ENCODE results near the gene KRCC1.

The KRCC1 gene

GRCh38 chr2:88090446-88091283, 35.1 kb upstream of the KRCC1 start:
- H3K27me3 ChIP-seq (ENCODE audit: control insufficient read depth in 1 of 2, insufficient read depth in 2 of 2, low read length in 2 of 2): no peaks in the 10 kb centered on the region
- no peak overlapping the region for H3K9ac ChIP-seq (ENCODE audit: low read length in 2 of 2)
- H3K4me3 ChIP-seq (ENCODE audit: low read length in 2 of 2): no peak overlapping the region
- H3K9me3 ChIP-seq (ENCODE audit: control insufficient read depth in 2 of 2, low read length in 2 of 2): no peaks in the 10 kb centered on the region
- no peaks in the 10 kb centered on the region for H3K4me1 ChIP-seq (ENCODE audit: control insufficient read depth, insufficient read depth, low read length)
- no peak overlapping the region for H3K27ac ChIP-seq (ENCODE audit: low read length)
- H3K36me3 ChIP-seq (ENCODE audit: control insufficient read depth in 2 of 2, insufficient read depth in 2 of 2, low read length in 2 of 2): peaks cover 29 to 44% of the 10 kb centered on the region in 2 donors

- Histone ChIP-seq H3K27ac (ENCODE audit: low read length) (no peak overlapping the region), H3K4me3 (ENCODE audit: low read length in 2 of 2) (no peak overlapping the region), H3K4me1 (ENCODE audit: control insufficient read depth, insufficient read depth, low read length) (no peaks in the 10 kb centered on the region), H3K9me3 (ENCODE audit: control insufficient read depth in 2 of 2, low read length in 2 of 2) (no peaks in the 10 kb centered on the region), H3K36me3 (ENCODE audit: control insufficient read depth in 2 of 2, insufficient read depth in 2 of 2, low read length in 2 of 2) (peaks cover 29 to 42% of the 10 kb centered on the region in 2 donors), H3K27me3 (ENCODE audit: control insufficient read depth in 1 of 2, insufficient read depth in 2 of 2, low read length in 2 of 2) (no peaks in the 10 kb centered on the region), H3K9ac (ENCODE audit: low read length in 2 of 2) (no peak overlapping the region)
These were observed 33.4 kb upstream of the KRCC1 start for GRCh38 chr2:88088999-88089398.

DNA sequence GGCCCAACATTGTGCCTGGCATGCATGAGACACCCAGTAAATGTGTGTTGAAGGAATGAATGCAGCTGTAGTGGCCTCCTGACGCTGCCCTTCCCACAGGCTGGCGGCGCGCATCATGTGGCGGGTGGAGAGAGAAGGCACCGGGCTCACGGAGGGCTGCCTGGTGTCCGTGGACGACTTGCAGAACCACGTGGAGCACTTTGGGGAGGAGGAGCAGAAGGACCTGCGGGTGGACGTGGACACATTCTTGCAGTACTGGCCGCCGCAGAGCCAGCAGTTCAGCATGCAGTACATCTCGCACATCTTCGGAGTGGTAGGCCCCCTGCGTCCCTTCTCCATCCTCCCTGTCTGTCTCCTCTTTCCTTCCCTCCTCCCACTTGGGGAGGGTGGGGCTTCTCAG, 32.2 kb upstream of the KRCC1 start:
- Histone ChIP-seq H3K4me3 (ENCODE audit: low read length in 2 of 2) (no peak overlapping the region), H3K27ac (ENCODE audit: low read length) (no peak overlapping the region), H3K9me3 (ENCODE audit: control insufficient read depth in 2 of 2, low read length in 2 of 2) (no peaks in the 10 kb centered on the region), H3K36me3 (ENCODE audit: control insufficient read depth in 2 of 2, insufficient read depth in 2 of 2, low read length in 2 of 2) (peaks cover 29 to 40% of the 10 kb centered on the region in 2 donors), H3K9ac (ENCODE audit: low read length in 2 of 2) (no peak overlapping the region), H3K4me1 (ENCODE audit: control insufficient read depth, insufficient read depth, low read length) (no peaks in the 10 kb centered on the region), H3K27me3 (ENCODE audit: control insufficient read depth in 1 of 2, insufficient read depth in 2 of 2, low read length in 2 of 2) (no peaks in the 10 kb centered on the region)

GRCh38 chr2:88087073-88087472, 31.5 kb upstream of the KRCC1 start:
- H3K9ac ChIP-seq (ENCODE audit: low read length in 2 of 2): no peak overlapping the region
- H3K4me1 ChIP-seq (ENCODE audit: control insufficient read depth, insufficient read depth, low read length): peaks cover 2% of the 10 kb centered on the region
- no peak overlapping the region for H3K4me3 ChIP-seq (ENCODE audit: low read length in 2 of 2)
- peaks cover 27 to 34% of the 10 kb centered on the region in 2 donors for H3K36me3 ChIP-seq (ENCODE audit: control insufficient read depth in 2 of 2, insufficient read depth in 2 of 2, low read length in 2 of 2)
- no peaks in the 10 kb centered on the region for H3K9me3 ChIP-seq (ENCODE audit: control insufficient read depth in 2 of 2, low read length in 2 of 2)
- H3K27me3 ChIP-seq (ENCODE audit: control insufficient read depth in 1 of 2, insufficient read depth in 2 of 2, low read length in 2 of 2): no peaks in the 10 kb centered on the region
- no peak overlapping the region for H3K27ac ChIP-seq (ENCODE audit: low read length)

DNA sequence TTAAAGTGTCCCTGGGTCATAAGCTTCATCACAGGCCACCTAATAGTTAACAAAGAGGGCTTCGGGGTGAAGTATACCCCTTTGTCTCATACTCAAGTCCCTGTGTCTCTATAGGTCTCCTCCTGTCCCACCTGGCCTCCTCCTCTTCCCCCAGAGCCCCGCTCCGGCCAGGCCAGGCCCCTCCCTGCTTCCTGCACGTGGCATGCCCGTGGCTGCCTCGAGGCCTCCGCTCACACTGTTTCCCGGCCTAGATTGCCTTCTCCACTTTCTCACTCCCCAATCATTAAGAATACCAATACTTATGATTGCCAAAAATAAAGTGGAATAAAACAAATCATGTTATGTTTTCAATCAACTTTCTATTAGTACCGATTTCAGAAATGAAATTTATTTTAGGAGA, 30.8 kb upstream of the KRCC1 start:
- Histone ChIP-seq H3K9me3 (ENCODE audit: control insufficient read depth in 2 of 2, low read length in 2 of 2) (no peaks in the 10 kb centered on the region), H3K27ac (ENCODE audit: low read length) (no peak overlapping the region), H3K4me1 (ENCODE audit: control insufficient read depth, insufficient read depth, low read length) (peaks cover 7% of the 10 kb centered on the region), H3K27me3 (ENCODE audit: control insufficient read depth in 1 of 2, insufficient read depth in 2 of 2, low read length in 2 of 2) (no peaks in the 10 kb centered on the region), H3K4me3 (ENCODE audit: low read length in 2 of 2) (no peak overlapping the region), H3K36me3 (ENCODE audit: control insufficient read depth in 2 of 2, insufficient read depth in 2 of 2, low read length in 2 of 2) (peaks cover 24 to 31% of the 10 kb centered on the region in 2 donors), H3K9ac (ENCODE audit: low read length in 2 of 2) (no peak overlapping the region)

DNA sequence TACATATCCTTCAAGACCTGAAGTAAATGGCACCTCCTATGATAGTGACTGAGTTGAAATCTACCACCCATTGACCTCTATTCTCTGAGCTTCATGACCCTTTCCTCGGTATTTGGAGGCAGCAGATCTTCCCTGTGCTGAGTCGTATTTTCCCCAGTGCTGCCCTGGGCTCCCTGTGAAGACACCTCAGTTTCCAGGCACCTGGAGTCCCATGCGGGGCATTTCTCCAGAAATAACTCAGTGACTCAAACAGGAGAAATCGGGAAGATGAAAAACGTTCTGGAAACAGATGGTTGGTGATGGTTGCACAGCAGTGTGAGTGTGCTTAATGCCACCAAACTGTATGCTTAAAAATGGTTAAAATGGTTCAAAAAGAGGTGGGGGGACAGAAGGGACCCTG, 30.0 kb upstream of the KRCC1 start:
- Histone ChIP-seq H3K36me3 (ENCODE audit: control insufficient read depth in 2 of 2, insufficient read depth in 2 of 2, low read length in 2 of 2) (peaks cover 24 to 25% of the 10 kb centered on the region in 2 donors), H3K9ac (ENCODE audit: low read length in 2 of 2) (no peak overlapping the region), H3K27me3 (ENCODE audit: control insufficient read depth in 1 of 2, insufficient read depth in 2 of 2, low read length in 2 of 2) (no peaks in the 10 kb centered on the region), H3K9me3 (ENCODE audit: control insufficient read depth in 2 of 2, low read length in 2 of 2) (no peaks in the 10 kb centered on the region), H3K4me1 (ENCODE audit: control insufficient read depth, insufficient read depth, low read length) (peaks cover 7% of the 10 kb centered on the region), H3K4me3 (ENCODE audit: low read length in 2 of 2) (no peak overlapping the region), H3K27ac (ENCODE audit: low read length) (no peak overlapping the region)

GRCh38 chr2:88085099-88085498, 29.5 kb upstream of the KRCC1 start:
- Histone ChIP-seq H3K27ac (ENCODE audit: low read length) (no peak overlapping the region), H3K27me3 (ENCODE audit: control insufficient read depth in 1 of 2, insufficient read depth in 2 of 2, low read length in 2 of 2) (no peaks in the 10 kb centered on the region), H3K36me3 (ENCODE audit: control insufficient read depth in 2 of 2, insufficient read depth in 2 of 2, low read length in 2 of 2) (peaks cover 22 to 24% of the 10 kb centered on the region in 2 donors)

DNA sequence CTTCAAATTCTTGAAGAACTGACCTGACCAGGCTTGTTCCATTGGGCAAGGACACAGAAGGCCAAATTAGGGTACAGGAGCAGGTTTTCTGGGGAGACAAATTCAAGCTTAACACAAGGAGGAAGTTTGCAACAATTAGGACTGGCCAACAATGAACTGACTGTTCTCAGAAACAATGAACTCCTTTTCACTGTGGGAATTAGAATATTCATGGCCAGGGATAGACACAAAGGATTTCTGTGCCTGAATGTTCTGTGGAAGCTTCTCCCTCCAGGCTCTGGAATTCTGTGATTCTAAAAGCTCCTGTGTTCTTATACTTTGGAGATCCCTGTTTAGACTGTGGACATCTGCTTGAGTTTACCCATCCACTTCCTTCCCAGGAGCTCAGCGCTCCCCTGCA, 27.2 kb upstream of the KRCC1 start:
- Histone ChIP-seq H3K4me1 (ENCODE audit: control insufficient read depth, insufficient read depth, low read length) (peaks cover 20% of the 10 kb centered on the region), H3K4me3 (ENCODE audit: low read length in 2 of 2) (no peak overlapping the region), H3K27me3 (ENCODE audit: control insufficient read depth in 1 of 2, insufficient read depth in 2 of 2, low read length in 2 of 2) (no peaks in the 10 kb centered on the region), H3K9ac (ENCODE audit: low read length in 2 of 2) (no peak overlapping the region), H3K27ac (ENCODE audit: low read length) (peak overlapping the region; percentile 24), H3K36me3 (ENCODE audit: control insufficient read depth in 2 of 2, insufficient read depth in 2 of 2, low read length in 2 of 2) (peaks cover 19 to 20% of the 10 kb centered on the region in 2 donors), H3K9me3 (ENCODE audit: control insufficient read depth in 2 of 2, low read length in 2 of 2) (no peaks in the 10 kb centered on the region)

More at GRCh38 chr2:88085099-88085498, 29.5 kb upstream of the KRCC1 start:
- Histone ChIP-seq H3K9ac (ENCODE audit: low read length in 2 of 2) (no peak overlapping the region), H3K4me3 (ENCODE audit: low read length in 2 of 2) (no peak overlapping the region), H3K4me1 (ENCODE audit: control insufficient read depth, insufficient read depth, low read length) (peaks cover 7% of the 10 kb centered on the region), H3K9me3 (ENCODE audit: control insufficient read depth in 2 of 2, low read length in 2 of 2) (no peaks in the 10 kb centered on the region)

GRCh38 chr2:88081924-88082608, 26.5 kb upstream of the KRCC1 start:
- Histone ChIP-seq H3K9me3 (ENCODE audit: control insufficient read depth in 2 of 2, low read length in 2 of 2) (no peaks in the 10 kb centered on the region), H3K27ac (ENCODE audit: low read length) (peak overlapping the region; percentile 24), H3K4me3 (ENCODE audit: low read length in 2 of 2) (no peak overlapping the region), H3K36me3 (ENCODE audit: control insufficient read depth in 2 of 2, insufficient read depth in 2 of 2, low read length in 2 of 2) (peaks cover 12 to 13% of the 10 kb centered on the region in 2 donors), H3K4me1 (ENCODE audit: control insufficient read depth, insufficient read depth, low read length) (peaks cover 25% of the 10 kb centered on the region), H3K9ac (ENCODE audit: low read length in 2 of 2) (no peak overlapping the region), H3K27me3 (ENCODE audit: control insufficient read depth in 1 of 2, insufficient read depth in 2 of 2, low read length in 2 of 2) (no peaks in the 10 kb centered on the region)

DNA sequence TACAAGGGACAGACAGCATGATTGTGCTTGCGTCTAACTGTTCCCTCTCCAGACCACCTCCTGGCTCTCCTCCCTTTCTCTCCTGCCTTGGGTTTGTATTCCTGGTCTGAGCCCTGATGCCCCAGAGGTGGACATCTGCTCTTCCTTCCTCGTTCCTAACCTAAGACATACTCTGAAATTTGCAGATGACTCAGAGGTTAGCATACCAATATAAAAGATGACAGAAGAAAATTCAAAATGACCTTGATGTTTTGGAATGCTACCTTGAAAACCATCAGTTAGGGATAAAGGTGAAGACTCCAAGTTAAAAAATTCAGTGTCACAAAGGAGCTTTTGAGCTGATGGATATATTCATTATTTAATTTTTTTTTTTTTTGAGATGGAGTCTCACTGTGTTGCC, 25.0 kb upstream of the KRCC1 start:
- no peak overlapping the region for H3K27ac ChIP-seq (ENCODE audit: low read length)
- no peak overlapping the region for H3K4me3 ChIP-seq (ENCODE audit: low read length in 2 of 2)
- H3K9me3 ChIP-seq (ENCODE audit: control insufficient read depth in 2 of 2, low read length in 2 of 2): no peaks in the 10 kb centered on the region
- H3K27me3 ChIP-seq (ENCODE audit: control insufficient read depth in 1 of 2, insufficient read depth in 2 of 2, low read length in 2 of 2): no peaks in the 10 kb centered on the region
- no peak overlapping the region for H3K9ac ChIP-seq (ENCODE audit: low read length in 2 of 2)
- H3K36me3 ChIP-seq (ENCODE audit: control insufficient read depth in 2 of 2, insufficient read depth in 2 of 2, low read length in 2 of 2): peaks cover 10 to 11% of the 10 kb centered on the region in 2 donors
- H3K4me1 ChIP-seq (ENCODE audit: control insufficient read depth, insufficient read depth, low read length): peaks cover 31% of the 10 kb centered on the region

Data from stomach smooth muscle (tissue), 2 donors.